RPMI8226 (cell line): ENCODE measurements around the gene HERC6.
A peak's percentile ranks its signal among the peaks of the same experiment; 100 is the strongest.
"Not testable (repeated sequence)": the region's sequence is repeated elsewhere in the genome, so short reads cannot be mapped to it uniquely, and the experiment has no call there.

Source experiments
- DNase-seq: peaks from one replicate; pipeline ENCODE4 v3.0.0-alpha.2; 2015

HERC6 gene

DNA sequence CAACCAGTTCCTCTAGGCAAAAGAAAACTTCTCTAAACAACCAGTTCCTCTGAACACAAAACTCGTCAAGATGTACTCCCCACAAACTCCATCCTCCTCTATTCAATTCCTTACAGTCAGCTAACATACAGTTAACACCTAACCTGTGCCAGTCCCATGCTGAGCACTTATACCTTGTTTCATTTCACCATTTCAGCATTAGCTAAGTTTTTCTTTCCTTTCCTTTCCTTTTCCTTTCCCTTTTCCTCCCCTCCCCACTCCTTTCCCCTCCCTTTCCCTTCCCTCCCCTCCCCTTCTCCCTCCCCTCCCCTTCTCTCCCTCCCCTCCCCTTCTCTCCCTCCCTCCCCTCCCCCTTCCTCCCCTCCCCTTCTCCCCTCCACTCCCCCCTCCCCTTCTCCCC lies 13.1 kb downstream of the HERC6 start:
- DNase-seq: no peak

DNA sequence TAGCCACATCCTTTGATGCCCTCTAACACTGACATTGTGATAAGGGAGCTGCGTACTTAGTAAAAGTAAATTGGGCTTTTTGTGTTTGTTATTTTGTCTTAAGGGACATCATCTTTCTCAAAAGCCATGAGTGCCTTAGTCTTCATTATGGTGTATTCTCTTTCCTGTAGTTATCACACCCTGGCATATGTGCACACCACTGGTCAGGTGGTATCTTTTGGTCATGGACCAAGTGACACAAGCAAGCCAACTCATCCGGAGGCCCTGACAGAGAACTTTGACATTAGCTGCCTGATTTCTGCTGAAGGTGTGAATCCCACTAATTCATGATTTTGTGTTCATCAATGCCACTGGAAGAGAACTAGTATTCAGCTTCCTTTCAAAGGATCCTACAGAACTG lies 18.0 kb downstream of the HERC6 start:
- no peak for DNase-seq

DNA sequence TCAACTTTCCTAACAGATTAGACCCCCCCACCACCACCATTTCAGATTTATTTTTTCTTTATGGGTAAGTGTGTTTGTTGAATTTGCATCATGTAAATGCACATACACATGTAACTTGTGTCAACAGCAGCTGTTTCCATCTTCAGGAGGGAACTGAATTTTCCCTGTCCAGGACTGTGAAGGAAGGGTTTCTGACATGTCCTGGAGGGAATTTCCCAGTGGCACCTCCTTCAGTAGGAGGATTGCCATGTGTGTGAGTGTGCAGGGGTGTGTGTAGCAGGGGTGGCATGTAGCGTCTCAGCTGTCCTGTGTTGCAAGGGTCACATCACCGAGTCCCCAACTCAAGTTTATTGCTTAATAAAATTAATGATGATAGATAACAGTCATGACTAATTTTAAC lies 19.7 kb downstream of the HERC6 start:
- no peak for DNase-seq

DNA sequence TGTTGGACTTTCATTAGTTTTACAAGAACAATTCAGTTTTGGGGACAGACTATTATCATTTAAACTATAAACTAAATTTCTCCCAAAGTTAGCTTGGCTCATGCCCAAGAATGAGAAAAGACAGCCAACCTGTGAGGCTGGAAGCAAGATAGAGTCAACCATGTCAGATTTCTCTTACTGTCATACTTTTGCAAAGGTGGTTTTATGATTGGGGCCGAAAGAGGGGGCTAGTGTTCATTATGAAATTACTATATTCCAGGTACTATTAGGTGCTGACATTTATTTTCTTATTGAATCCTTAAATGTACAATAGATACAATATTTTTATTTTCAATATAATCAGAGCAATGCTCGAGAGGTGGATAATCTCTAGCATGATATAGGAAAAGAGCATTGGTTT lies 30.6 kb downstream of the HERC6 start:
- peak; percentile 8 for DNase-seq

DNA sequence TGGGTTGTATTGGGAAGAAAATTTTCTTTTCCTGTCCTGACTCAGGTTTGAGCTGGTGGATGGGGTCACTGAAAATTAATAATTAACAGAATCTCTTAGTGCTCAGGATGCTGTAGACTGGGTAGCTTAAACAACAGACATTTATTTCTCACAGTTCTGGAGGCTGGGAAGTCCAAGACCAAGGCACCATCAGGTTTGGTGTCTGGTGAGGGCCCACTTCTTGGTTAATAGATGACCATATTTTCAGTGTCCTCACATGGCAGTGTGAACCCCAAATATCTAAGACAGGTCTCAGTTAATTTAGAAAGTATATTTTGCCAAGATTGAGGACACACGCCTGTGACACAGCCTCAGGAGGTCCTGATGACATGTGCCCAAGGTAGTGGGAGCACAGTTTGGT lies 31.1 kb downstream of the HERC6 start:
- DNase-seq: no peak

DNA sequence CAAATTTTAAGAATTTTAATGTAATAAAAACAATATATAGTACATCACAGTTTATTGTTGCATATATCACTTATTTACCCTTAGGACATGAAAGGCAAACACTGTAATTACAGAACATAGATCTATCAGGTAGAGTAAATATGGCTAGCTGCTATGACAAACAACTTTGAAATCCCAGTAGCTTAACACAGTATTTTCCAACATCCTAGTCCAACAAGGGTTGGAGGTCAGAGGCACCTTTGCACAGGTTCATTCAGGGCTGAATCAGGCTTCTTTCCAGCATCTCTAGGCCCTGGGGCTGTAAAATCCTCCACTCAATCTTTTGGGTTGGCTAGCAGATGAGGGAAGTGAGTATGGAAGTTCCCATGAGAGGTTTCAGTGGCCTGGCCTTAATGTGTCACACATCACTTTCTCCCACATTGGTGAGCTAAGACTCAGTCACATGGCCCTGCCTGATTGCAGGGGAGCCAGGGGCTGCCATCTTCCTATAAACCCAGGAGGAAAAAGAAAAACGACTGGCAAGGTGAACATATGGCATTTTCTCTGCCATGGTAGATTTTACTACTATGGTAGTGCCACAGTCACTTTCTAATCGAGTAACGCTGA lies 32.9 kb downstream of the HERC6 start:
- DNase-seq: no peak

DNA sequence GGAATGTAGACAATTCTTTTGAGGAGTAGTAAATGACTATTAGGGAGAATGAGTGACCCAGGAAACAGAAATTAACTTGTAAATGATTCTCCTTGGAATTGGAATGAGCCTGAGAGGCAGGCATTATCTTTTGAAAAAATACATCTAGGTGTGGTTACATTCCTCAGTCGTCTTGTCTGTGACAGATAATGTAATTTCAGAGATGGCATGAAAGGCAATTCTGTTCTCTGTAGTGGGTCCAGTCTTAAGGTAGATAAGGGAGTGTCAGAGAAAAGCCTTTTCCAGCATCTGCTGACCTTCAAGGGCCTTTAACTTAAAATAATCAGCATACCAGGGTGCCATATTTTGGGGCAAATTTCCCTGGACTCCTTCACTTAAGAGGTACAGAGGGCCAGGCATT lies 35.1 kb downstream of the HERC6 start:
- DNase-seq: no peak

DNA sequence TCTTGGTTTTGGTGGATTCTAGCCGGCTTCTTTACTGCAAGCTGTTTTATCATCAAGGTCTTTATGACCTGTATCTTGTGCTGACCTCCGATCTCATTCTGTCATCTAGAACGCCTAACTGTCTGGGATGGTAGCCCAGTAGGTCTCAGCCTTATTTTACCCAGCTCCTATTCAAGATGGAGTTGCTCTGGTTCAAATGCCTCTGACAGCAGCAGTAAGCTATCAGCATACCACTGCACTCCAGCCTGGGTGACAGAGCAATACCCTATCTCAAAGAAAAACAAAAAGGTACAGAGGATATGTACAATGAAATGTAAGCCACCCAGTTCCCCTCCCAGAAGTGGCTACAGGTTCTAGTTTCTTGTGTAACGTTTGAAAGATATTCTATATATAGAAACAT lies 36.1 kb downstream of the HERC6 start:
- no peak for DNase-seq

DNA sequence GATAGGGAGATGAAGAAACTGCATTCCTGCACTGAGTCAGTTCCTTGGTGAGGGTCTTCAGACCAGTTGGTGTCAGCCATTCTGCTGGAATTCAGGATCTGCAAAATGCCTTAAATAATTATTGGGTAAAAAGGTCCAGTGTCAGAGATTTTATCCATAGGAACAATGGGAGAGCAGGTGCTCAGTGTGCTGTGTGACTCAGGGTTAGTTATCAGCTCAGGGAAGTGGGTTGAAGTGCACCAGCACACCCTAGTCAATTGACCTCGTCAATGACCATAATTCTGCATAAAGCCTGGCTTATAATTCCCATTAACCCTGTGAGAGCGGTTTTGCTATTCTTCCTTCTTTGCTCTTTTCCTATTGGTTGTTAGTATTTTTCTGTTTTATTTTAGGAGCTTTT lies 37.3 kb downstream of the HERC6 start:
- no peak for DNase-seq

DNA sequence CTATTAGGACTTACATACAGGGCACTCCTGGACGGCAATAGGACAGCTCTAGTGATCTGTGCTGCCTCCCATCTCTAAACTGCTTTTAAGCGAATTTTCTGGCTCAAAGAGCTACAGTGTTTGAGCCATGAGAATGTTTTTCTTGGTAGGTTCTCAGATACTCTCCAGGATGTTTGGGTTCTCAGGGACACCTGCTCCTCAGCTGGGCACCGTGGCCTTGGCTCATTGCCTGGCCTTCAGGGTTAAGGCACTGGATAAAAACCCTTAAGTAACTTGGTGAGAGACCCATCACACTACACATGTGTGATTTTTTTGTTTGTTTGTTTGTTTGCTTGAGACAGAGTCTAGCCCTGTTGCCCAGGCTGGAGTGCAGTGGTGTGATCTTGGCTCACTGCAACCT lies 39.8 kb downstream of the HERC6 start:
- peak; percentile 57 for DNase-seq

DNA sequence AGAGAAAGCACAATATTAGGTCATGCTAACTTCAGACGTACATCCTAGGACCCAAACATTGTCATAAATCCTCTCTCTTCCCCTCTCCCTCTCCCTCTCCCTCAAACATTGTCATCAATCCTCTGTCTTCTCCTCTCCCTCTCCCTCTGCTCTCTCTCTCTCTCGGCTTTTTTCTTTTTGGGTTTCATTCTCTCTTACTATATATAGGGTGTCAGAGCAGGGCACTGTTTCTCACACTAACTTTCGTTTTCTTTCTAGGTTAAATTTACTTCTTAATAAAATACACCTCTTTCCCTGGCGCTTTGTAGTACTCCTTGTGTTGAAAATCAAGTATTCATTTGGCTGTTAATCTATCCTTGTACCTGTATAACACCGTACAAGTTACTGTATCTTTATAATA lies 41.2 kb downstream of the HERC6 start:
- DNase-seq: peak; percentile 6

DNA sequence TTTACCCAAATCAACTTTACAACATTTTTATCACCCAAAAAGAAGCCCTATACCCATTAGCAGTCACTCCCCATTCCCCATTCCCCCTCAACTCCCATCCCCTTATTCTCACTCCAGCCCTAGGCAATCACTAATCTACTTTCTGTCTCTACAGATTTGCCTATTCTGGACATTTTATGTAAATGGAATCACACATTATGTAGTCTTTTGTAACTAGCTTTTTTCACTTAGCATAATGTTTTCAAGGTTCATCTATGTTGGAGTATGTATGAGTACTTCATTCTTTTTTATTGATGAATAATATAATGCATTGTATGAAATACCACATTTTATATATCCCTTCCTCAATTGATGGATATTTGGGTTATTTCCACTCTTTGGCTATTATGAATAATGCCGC lies 42.2 kb downstream of the HERC6 start:
- no peak for DNase-seq

DNA sequence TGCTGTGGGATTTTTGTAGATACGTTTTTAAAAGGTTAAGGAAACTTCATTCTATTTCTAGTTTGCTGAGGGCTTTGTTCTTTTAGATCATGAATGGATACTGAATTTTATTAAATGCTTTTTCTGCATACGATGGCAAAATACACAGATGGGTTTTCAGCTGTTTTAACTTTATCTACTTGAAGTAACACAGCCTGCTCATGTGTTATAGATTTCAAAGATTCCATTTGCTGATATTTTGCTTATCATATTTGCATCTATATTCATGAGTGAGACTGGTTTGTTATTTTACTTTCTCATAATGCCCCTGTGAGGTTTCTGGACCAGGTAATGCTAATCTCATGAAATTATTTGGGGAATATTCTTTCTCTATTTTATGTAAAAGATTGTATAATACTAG lies 43.8 kb downstream of the HERC6 start:
- DNase-seq: no peak

DNA sequence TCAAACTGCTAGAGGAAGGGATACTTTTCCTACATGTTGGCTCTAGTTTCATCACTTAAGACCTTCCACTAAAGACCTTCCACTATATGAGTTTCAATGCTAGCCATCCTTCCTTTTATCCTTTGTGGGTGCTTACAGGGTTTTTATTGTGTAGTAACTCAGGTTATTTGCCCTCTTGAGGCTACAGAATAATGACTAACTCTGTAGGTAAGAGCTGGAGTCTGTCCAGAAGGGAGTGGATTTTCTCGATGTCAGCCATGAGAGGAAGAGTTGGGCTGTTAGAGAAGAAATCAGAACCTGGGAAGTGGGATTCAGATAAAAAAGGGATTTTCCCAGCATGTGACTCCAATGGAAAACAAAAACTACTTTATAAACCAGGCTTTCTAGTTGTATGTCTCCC lies 50.7 kb downstream of the HERC6 start:
- no peak for DNase-seq

DNA sequence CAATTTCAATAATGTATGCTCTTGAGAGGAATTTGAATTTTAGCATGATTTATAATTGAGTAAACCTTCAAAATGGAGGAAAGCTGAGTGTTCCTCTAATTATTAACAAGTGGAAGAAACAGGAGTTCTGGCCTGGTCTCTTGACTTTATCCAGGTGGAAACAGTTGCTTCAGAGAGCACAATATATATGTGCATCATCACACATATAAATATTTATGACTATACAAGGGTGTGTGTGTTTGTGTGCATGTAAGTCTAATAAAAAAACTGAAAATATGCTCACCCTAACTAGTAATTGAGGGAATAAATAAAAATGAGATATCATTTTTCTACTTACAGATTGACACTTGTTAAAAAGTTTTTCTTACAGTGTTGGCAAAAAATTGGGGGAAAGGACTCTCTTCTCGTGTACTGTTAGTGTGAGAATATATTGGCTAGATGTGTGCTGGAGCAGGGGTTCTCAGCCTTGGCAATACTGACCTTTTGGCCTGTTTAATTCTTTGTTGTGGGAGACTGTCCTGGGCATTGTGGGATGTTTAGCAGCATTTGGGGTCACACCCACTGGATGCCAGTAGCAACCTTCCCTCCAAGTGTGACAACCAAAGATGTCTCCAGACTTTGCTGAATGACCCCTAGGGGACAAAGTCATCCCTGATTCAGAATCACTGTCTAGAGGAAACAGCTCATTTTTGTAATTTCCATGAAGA lies 57.5 kb downstream of the HERC6 start:
- no peak for DNase-seq

DNA sequence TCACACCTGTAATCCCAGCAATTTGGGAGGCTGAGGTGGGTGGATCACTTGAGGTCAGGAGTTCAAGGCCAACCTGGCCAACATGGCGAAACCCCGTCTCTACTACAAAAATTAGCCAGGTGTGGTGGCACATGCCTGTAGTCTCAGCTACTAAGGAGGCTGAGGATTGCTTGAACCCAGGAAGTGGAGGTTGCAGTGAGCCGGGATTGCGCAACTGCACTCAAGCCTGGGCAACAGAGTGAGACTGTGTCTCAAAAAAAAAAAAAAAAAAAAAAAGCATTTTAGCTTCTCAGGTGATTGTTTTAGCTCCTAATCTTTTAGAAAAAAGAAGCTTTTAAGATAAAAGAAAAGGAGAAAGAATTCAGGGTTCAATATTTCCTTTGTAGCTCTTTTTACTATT lies 59.2 kb downstream of the HERC6 start:
- DNase-seq: not testable (repeated sequence)

DNA sequence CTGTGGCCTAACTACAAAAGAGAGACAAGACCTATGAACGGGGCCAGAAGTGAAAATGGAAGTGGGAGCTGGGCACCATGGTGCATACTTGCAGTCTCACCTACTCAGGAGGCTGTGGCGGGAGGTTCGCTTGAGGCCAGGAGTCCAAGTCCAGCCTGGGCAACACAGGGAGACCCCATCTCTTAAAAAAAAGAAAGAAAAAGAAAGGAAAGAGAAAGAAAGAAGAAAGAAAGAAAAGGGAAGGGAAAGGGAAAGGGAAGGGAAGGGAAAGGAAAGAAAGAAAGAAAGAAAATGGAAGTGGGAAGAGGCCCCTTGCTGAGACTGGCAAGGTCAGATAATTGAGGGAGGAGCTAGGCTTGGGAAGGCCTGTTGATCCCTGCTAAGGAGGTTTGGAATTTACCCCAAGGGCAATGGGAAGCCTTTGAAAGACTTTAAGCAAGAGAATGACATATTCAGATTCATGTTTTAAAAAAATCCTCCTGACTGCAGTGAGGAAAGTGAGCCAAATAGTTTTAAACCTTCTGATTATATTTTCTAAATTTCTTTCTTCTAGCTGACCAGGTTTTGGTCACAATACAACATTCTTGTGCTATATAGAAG lies 60.6 kb downstream of the HERC6 start:
- DNase-seq: no peak

DNA sequence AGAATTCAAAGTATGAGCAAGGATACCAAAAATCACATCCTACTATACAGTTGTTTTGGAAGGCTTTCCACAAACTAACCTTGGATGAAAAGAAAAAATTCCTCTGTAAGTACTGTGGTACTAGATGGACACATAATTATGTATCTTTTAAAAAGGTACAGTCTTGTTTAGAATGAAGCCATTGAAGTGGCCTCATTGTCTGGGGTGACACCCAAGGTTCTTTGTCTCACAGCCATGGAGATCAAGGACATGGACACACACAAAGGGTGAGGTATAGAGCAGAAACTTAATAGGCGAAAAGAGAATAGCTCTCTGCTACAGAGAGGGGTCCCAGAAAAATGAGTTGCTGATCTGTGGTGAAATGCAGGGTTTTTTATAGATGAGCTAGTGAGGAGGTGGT lies 61.5 kb downstream of the HERC6 start:
- no peak for DNase-seq

DNA sequence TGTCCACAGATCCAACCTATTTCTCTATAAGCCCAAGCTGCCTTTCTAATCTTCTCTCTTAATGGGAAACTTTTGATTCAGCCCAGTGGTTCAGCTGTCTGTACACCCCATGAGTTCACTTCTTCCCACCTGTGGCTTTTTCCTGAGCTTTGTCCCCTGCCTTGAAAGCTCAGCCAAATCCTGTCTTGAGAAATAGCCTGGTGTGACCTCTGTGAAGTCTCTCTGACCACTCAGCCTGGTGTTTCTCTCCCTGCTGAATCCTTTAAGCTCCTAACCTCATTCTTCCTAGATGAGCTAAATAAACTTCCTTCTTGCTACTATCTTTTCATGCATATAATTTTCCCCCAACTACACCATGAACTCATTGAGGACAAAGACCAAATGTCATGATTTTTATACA lies 63.0 kb downstream of the HERC6 start:
- no peak for DNase-seq

DNA sequence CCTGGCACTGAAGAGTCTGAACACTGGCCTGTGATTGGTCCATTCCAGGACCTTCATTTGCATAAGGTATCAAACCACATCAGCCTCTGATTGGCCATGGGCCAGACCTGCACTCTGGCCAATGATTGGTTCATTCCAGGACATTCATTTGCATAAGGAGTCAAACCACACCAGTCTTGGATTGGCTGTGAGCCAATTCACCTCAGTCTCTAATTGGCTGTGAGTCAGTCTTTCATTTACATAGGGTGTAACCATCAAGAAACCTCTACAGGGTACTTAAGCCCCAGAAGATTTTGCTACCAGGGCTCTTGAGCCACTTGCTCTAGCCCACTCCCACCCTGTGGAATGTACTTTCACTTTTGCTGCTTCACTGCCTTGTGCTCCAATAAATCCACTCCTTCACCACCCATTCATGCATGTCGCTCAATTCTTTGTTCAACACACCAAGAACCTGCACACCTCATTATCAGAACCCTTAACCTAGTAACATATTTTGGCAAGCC lies 64.1 kb downstream of the HERC6 start:
- no peak for DNase-seq

DNA sequence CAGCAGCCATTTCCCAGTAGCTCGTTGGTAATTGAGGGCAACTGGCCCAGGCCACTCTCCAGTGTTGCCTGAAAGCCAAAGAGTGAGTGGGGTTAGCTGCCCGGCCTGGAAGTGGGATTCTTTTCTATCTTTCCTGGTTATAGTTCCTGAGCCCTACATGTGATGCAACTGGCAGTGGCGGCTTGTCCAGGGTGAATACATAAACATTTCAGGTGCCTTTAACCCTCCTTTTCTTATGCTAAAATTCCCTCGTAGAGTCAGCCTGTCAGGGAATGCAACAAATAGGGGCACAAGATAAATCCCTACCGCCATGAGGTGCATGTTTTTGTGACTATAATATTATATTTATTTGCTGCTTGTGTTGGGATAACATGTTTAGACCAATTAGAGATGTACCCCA lies 64.8 kb downstream of the HERC6 start:
- DNase-seq: no peak

DNA sequence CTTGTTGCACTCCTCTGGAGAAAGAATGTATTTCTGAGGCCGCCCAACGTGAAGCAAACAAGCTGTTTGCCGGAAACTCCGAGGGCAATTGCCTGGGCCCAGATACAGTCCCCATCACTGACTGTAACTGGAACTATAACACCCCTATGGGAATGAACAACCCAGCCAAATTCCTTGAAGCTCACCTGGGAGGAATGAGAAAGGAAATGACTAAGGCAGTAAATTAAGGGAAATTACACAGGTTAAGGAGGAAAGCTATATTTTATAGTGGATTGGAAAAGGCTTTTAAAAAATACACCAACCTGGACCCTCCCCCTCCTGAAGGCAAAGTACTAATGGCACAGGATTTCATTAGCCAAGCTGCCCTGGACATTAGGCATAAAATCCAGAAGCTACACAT lies 66.6 kb downstream of the HERC6 start:
- DNase-seq: no peak

DNA sequence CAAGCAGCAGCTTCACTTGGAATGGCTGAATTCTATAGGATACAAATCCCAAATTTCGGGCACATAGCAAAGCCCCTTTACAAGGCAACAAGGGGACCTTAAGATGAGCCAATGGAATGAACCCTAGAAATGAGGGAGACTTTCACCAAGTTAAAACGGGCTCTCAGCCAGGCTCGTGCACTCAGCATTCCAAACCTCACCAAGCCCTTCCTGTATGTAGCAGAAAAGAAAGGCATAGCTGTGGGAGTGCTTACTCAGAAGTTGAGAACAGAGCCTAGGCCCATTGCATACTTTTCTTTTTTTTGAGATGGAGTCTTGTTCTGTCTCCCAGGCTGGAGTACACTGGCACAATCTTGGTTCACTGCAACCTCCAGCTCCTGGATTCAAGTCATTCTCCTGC lies 67.5 kb downstream of the HERC6 start:
- no peak for DNase-seq

DNA sequence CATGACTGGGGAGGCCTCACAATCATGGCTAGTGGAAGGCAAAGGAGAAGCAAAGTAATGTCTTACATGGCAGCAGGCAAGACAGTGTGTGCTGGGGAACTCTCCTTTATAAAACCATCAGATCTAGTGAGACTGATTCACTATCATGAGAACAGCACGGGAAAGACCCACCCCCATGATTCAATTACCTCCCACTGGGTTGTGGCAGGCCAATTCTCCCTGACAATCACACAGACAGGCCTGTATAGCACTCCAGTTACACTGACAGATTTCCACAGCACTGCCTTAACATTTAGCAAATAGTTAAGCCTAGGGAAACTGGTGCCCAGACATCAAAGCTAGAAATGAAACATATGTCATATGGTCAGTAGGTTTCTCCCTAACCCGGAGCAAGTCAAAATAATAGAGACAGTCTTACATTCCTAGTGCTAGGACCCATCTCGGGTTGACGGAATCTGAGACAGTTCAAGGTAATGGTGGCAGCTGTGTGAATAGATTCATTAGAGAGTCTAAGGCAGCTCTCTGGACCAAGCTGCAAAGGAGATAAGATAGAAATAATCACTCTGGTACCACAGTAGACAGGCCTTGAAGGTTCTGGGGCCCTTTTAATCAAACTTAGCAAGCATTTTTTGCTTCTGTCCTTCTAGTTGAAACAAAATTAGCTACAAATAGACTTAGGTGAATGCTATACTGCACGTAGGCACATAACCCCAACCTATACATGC lies 68.9 kb downstream of the HERC6 start:
- no peak for DNase-seq
